HG03175 (cell line): ENCODE data around the gene BEX3.
"Not testable (repeated sequence)": the region's sequence is repeated elsewhere in the genome, so short reads cannot be mapped to it uniquely, and the experiment has no call there.

Experiments
- ATAC-seq: cut with Tn5 transposase; IDR thresholded peaks from one replicate; pipeline ENCODE4 v1.9.1; 2021; ENCODE audit warnings: mild to moderate bottlenecking, moderate library complexity; ENCODE audit not compliant: unreplicated experiment

The BEX3 gene

DNA sequence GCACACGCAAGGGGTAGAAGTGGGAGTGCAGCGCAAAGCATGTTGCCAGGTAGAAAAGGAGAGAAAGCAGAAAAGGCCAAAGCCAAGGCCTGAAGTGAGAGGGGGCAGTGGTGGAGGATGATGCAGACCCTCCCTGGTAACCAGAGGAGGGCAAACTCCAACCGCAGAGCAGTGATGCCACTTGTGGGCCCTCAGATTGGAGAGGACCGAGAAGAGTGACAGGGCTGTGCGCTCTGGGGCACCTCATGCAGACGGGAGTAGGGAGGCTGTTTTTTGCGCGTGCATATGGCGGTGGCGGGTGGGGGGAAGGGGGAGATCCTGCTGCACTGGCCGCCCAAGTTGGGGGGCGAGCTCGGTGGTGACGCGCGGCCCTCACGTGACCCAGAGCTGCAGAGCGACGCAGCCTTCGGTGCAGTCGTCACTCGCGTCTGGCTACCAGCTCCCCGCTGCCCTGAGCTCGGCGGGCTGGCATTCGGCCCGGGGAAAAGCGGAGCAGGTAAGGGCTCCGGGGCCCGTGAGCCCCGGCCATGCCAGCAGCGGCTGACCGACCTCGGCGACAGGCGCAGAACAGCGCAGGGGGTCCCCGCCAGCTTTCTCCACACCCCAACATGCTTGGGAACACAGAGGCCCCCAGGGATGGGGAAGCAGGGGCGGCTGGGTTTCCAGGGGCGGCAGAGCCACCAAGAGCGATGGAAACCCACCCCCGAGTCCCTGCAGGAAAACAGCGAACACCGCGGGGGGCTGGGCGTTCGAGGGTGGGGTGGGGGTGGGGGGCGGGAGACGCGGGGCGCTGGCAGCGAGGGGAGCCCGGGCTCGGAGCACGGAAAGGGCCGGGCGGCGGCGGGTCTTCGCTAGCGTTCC, at the start of gene BEX3:
TSS of gene BEX3 (plus strand) at position 421 of the 861 bp plus-strand sequence. CDS start 984 bp downstream, outside the sequence.
- no peak for ATAC-seq

DNA sequence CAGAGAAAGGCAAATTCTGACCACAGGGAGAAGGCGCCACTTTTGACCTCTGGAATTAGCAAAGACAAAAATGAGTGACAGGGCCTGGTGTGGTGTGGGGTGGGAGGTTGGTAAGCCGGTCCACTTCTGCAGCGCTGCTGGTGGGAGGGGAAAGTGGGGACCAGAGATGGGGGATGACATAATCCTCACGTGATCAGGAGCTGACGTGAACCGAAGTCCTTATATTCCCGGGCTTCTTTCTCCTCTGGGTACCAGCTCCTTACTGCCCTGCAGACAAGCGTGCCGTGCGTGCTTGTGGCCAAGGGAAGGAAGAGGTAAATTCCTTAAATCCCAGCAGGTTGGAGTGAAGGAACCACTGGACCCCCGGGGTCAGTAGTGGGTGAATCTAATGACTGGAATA, 46.3 kb upstream of the BEX3 start, which contains the start of gene TCEAL7:
TSS of gene TCEAL7 (plus strand) at position 249 of the 400 bp plus-strand sequence. CDS start 1,165 bp downstream, outside the sequence.
- ATAC-seq = no peak

DNA sequence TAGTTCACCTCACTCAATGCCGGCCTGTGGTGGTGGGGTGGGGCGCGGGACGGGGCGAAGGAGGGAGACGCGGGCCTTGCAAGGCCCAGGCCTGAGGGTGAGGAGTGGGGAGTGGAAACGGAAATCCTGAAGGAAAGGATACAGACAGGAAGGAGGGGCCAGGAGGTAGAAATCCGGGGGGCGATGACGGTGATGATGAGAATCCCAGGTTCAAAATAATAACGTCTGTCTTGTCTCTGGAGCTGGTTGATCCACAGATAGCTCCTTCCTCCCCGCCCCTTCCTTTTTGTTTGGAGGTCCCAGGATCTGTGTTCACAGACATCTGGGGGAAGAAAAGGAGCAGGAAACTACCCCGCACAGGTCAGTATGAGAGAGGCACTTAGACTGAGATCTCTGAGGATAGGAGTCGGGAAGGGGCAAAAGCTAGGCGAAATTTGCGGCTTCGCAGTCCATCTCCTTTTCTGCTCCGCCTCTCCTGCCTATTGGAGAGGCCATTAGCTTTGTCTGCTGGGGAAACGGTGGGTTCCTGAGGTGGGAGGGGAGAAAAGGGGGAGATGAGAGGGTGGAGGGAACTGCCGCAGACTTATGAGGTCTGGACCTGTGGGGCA, 45.6 kb upstream of the BEX3 start:
- no peak for ATAC-seq

DNA sequence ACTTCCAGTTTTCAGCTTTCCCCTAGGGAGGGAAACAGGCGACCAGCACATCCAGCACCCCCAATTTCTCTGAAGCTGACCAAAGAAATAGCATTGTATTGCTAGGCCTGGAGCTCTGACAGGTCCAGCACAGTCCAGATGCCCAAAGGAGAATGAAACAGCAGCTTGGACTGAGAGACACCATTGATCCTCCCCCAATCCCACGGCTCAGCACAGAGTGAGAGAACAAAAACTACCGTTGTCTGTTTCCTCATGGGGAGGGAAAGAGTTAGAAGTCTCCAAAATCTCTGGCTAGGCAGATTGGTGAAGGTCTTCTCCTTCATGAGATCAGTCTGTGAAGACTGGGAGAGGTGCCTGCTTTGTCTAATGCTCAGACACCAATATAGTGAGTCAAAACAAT, 37.7 kb upstream of the BEX3 start:
- ATAC-seq = no peak

DNA sequence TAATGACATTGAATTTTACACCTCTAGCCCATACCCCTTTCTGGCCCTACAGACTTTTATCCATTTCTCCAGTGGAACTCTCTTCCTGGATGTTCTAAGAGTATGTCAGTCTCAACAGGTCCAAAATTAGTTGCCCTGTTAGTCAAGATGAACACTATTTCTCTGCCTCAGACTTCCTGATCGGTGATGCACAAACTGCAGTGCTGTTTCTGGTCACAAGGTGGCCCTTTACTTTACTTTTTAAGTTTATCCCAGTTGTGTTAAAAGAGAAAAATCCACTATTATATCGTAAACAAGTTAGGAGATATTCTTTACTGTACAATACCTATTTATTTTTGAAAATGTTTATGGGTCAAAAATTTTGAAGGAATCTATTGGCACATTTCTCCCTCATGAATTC, 33.2 kb upstream of the BEX3 start:
- ATAC-seq = peak; percentile 51

DNA sequence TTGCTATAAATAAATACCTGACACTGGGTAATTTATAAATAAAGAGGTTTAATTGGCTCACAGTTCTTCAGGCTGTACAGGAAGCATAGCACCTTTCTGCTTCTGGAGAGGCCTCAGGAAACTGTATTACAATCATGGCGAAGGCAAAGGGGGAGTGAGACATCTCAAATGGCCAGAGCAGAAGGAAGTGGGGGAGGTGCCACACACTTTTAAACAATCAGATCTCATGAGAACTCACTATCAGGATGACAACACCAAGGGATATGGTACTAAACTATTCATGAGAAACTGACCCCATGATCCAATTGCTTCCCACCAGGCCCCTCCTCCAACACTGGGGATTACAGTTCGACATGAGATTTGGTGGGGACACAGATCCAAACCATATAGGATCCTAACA, 31.7 kb upstream of the BEX3 start:
- no peak for ATAC-seq

DNA sequence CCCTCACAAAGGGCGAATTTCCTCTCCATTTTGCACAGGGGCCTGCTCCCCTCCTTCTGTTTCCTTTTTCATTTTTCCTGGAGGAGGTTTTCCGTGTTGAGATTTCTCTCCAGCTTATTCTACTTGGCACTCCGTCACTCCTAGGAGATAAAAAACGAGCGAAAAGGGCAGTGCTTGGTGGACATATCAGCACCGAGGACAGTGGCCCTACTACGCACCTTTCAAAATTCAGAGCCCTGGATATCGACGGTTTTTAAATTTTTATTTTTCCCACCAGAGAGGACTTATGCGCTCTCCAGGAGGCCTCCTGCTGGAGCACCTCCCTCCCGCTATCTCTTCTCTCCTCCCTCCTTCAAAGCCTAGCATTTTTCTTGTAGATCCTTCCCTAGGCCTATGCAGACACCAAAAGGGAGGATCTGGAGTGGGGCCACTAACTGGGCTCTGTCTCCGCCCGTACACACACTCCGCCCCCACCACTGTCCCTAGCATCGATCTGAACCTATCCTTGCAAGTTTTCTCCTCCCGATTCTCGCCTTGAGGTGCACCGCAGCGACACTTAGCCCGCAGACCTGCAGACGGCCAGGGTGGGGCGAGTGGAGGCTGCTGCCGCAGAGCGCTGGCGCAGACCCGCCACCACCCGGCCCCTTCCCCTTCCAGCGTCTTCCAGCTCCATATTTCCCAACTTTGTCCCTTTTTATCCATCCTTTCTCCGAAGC, 28.5 kb upstream of the BEX3 start:
- ATAC-seq = no peak

DNA sequence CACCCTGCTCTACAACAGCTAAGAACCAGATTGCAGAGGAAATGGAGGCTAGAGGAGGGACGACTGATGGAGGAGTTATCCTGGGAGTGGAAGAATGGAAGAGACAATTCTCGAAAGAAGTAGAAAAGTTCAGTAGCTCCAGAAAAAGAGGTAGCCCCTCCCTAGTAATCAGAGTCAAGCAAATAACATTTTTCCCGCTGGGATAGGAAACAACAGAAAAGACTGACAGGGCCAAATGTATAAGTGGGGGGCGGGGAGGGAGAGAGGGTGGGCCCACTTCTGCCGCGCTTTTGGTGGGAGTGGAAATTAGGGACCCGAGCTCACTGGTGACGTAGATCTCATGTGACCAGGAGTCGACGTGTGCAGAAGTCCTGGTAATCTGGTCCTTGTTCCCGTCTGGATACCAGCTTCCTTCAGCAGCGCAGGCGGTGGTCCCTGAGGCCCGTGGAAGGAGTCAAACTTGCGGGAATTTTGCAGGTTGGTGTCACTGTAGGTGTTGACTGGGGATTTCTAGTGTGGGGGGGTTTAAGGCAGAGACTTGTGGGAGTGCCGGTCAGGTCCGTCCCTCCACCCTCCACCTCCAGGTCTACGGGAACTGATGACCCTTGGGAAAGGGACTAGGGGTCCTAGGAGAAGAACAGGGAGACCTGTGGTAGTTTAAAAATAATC, 20.1 kb upstream of the BEX3 start, which contains the start of gene TCEAL9:
TSS of gene TCEAL9 (plus strand) at position 377 of the 669 bp plus-strand sequence. CDS start 1,179 bp downstream, outside the sequence.
- ATAC-seq = no peak

DNA sequence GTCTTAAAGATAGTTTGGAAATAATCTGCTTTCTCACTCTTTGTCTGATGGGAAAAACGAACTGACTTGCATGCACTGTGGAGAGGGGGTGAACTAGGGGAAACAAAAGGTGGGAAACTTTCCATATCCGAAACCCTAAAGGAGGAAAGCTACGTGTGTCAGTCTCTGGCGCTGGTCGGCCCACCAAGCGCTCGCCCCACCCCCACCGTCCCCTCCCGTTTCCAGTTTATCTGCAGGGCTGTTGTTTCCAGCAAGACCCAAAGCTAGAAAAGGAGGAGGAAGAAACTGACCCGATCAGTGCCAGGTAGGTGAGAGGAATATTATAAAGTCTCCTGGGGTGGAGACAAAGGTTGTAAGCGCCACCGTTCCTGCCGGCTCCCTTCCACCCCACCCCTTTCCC, 19.5 kb upstream of the BEX3 start:
- no peak for ATAC-seq

DNA sequence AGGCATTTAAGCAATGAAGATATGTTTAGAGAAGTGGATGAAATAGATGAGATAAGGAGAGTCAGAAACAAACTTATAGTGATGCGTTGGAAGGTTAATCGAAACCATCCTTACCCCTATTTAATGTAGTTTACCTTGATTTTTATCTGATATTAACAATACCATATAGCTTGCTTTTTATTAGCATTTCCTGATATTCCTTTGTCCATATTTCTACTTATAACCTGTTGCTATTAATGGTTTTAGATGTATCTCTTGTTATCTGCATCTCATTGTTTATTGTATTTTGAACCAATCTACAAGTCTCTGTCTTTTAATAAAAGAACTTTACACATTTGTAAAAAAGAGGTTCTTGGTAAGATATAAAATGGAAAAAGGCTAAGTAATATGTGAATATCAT, 18.5 kb upstream of the BEX3 start:
- ATAC-seq = no peak

DNA sequence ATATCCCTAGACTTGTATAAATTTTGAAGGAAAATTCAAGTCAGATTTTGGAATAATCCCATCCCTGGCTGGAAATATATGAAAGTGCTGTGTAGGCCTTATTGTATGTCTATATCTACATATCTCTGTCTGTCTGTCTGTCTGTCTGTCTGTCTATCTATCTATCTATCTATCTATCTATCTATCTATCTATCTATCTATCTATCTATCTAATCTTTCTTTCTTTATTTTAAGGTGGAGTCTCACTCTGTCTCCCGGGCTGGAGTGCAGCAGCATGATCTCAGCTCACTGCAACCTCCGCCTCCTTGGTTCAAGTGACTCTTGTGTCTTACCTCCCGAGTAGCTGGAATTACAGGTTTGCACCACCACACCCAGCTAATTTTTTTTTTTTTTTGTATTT, 16.7 kb upstream of the BEX3 start:
- not testable (repeated sequence) for ATAC-seq

DNA sequence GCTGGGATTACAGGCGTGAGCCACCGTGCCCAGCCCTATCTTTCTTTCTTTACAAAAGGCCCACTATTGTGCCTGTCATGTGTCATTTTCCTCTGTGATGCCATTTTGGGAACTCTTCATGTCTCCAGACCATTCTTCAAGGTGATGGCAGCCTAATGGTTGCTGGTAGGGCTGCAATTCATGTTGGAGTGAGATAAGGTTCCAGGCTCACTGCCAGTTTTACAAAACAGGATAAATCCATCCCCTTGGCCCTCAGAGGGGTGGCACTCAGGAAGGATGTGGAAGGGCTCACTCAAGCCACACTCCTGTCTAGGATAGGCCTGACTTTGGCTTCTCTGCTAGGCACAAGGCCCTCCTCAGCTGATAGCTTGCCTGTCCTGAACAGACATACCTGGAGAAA, 16.2 kb upstream of the BEX3 start:
- no peak for ATAC-seq

DNA sequence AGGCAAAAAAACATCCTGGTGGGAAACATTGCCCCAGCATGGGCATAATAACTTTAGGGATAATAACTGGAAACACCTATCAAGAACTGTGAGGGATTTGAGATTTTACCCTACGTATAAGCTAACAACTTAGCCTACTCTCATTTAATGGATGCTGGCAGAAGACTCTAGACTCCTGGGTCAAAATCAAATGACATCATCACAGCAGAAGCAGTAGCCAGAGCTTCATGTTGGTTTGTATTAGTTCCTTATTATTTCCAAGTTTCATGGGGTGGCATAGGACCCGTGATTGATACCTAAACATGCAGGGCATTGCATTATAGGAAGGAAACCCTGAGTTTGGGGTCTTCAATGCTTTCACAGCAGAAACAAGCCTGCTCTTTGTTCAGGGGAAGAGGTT, 15.4 kb upstream of the BEX3 start:
- no peak for ATAC-seq

DNA sequence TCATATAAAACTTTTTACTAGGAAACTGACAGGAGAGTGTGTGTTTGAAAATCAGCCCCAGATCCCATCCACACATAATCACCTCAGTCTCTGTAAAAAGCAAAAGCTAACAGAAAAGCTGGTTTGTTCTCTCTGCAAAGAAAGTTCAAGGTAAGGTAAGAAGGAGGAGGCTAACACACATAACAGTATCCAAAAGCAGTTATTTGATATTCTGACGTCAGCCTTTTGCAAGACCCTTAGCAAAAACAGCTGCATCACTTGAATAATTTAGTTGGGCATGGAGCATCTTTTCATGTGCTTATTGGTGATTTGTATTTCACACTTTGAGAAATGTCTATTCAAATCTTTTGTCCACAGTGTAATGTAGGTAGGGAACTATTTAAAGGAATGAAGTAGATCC, 14.5 kb upstream of the BEX3 start:
- ATAC-seq = no peak

DNA sequence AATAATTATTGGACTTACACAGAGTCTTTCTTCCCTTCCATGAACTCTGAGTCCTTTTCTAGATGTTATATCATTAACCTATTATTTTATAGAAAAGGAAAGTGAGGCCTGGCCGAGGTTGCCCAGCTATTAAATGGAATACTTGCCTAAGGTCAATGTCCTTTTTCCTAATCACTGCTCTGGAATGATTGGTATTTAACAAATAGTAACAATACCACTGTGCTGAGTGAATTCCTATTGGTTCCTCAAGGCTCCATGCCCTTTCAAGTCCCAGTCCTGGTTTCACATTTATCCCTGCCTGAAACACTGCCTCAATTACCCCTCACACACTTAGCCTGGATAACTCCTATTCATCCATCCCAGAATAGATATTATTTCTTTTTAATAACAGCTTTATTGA, 13.9 kb upstream of the BEX3 start:
- ATAC-seq = no peak

DNA sequence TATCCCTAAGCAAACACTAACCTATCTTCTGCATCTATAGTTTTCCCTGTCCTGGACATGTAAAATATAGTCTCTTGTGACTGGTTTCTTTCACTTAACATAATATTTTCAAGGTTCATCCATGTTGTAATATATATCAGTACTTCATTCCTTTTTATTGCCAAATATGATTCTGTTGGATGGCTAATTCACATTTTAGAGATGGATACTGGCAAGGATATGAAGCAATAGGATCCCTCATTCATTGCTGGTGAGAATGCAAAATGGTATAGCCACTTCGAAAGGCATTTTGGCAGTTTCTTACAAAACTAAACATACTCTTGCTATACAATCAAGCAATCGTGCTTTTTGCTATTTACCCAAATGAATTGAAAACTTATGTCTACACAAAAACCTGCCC, 13.3 kb upstream of the BEX3 start:
- no peak for ATAC-seq

DNA sequence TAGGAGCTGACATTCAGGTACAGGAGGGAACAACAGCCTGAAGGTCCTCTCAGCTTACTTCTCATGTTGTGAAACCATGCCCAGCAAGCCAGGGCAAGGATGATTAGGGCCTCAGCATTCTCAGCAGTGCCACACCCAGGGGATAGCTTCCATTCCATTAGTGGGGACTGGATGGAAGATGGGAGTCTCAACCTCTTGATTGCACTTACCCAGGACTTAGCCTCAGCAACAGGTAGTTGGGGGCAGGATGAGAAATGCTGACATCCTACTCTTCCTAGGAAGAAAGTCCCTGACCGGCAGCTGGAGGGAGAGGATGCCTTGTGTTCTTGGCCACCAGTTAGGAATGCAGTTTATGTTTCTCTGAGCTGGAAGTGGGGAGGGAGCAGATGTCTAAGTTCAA, 8.8 kb upstream of the BEX3 start:
- ATAC-seq = no peak

DNA sequence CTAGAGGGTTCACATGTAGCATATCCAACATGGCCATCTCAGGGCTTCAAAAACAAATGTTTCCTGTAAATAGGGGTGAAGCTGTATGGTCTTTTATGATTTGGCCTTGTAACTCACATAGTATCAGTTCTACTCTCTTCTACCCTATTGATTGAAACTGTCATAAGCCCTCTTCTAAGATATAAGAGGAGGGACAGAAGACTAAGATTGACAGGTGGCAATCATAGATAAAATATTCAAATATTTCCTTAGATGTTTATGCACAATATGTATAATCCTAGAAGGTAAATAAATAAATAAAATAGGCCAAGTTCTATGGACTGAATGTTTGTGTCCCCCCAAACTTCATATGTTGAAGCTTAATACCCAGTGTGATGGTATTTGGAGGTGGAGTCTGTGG, 6.9 kb upstream of the BEX3 start:
- no peak for ATAC-seq

DNA sequence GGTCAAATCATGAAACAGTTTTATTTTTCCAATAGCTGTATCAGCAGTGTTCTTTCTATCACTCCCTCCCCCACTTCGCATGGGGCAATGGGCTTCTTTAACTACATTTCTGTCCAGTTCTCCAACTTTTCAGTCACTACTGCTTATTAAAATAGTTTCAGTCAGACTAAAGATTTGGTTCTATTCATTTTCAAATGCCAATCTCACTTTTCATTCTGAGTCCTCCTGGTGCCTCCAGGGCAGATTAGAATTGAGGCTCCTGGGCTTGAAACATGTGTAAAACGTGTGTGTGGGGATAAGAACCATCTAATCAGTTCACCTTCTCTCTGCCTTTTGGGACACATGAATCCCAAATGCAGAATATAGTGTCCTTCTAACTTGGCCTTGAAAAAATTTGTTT, 3.5 kb upstream of the BEX3 start:
- ATAC-seq = no peak

DNA sequence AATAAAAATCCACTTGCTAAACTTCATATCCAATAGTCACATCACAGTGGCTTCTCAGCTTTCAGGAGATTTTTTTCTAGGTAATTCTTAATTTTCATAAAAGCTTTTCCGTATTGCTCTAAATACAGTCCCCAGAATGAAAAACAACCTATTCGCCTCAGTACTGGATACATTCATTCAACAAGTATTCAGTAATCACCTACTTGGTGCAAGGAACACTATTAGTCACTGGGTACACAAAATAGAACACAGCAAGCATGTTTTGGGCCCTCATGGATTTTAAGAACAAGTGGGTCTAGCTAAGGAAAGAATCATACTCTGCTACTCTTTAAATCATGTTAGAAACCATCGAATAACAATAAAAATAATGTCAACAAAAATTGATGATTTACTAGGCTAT, 2.8 kb upstream of the BEX3 start:
- ATAC-seq = no peak

DNA sequence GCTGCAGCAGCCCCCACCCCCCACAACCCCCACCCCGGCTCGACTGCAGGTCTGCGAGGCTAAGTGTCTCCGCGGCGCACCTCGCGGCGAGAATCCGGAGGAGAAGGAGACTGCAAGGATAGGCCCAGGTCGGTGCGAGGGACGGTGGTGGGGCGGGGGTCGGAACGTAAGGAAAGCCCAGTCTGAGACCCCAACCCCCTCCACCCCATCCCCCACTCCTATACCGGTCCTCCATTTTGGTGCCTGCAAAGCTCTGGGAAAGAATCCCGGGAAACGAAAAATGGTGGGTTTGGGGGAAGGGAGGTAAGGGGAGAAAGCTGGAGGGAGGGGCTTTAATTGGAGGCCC, 614 bp downstream of the BEX3 start:
- no peak for ATAC-seq
